H1 (cell line): ENCODE data around the gene ADCY5. TPM values are rescaled to one million over a fixed set of nuclear protein-coding genes. Genes with fewer than 3 reads are reported as not detected.

Source experiments
- CTCF ChIA-PET: fragments of 300-600 bp; sonication (Branson Sonifier 250); formaldehyde crosslinking; loops from one replicate; lab custom pipeline; 2021; ENCODE audit not compliant: partially characterized antibody; lab: Charles Lee
- POLR2A ChIA-PET: fragments of 300-600 bp; sonication (Branson Sonifier 250); formaldehyde crosslinking; loops from one replicate; lab custom pipeline; 2021; ENCODE audit warnings: inconsistent platforms; ENCODE audit not compliant: partially characterized antibody; lab: Charles Lee
- DNase-seq, 2 experiments: peaks; one replicate each; pipeline versions ENCODE4 v3.0.0 to v3.0.0-alpha.2; 2010 to 2022; ENCODE audit warnings: low spot score in 2 of 2, low read depth in 1 of 2, mixed read lengths in 1 of 2
- FAIRE-seq: peaks from 2 replicates; lab custom pipeline; 2011; peaks lifted over from hg19 to GRCh38; lab: Jason Lieb, UNC
- H2AFZ ChIP-seq: 2 replicates; pipeline ENCODE4 v1.8.1; 2012; ENCODE audit warnings: low read length, inconsistent platforms
- H2AK5ac ChIP-seq: 2 replicates; pipeline ENCODE4 v1.6.1; 2013; ENCODE audit warnings: low read depth, low read length
- H2BK120ac ChIP-seq: replicated peaks from 2 replicates; pipeline ENCODE3; 2013; ENCODE audit warnings: low read depth, low read length, inconsistent platforms
- H2BK12ac ChIP-seq: 2 replicates; pipeline ENCODE4 v1.6.1; 2013; ENCODE audit warnings: low read depth, low read length
- H2BK15ac ChIP-seq: 2 replicates; pipeline ENCODE4 v1.6.1; 2013; ENCODE audit warnings: low read length
- H2BK20ac ChIP-seq: 2 replicates; pipeline ENCODE4 v1.6.1; 2013; ENCODE audit warnings: low read length
- H2BK5ac ChIP-seq: 2 replicates; pipeline ENCODE4 v1.6.1; 2013; ENCODE audit warnings: low read depth, low read length
- H3K14ac ChIP-seq: 2 replicates; pipeline ENCODE4 v1.6.1; 2013; ENCODE audit warnings: inconsistent platforms; ENCODE audit not compliant: insufficient read length
- H3K18ac ChIP-seq: 2 replicates; pipeline ENCODE4 v1.6.1; 2013; ENCODE audit warnings: low read length; ENCODE audit errors: extremely low read depth
- H3K23ac ChIP-seq: 2 replicates; pipeline ENCODE4 v1.6.1; 2013; ENCODE audit warnings: inconsistent platforms; ENCODE audit not compliant: insufficient read length
- H3K23me2 ChIP-seq: 2 replicates; pipeline ENCODE4 v1.6.1; 2013; ENCODE audit warnings: low read depth, low read length
- H3K27ac ChIP-seq: 2 replicates; pipeline ENCODE4 v1.6.1; 2011; ENCODE audit warnings: low read depth, low read length, inconsistent platforms
- H3K27me3 ChIP-seq, 4 experiments: replicated peaks in 1 of 4; 1 replicate in 1 of 4; 2 replicates in 3 of 4; pipeline versions ENCODE4 v1.6.1 to v1.8.1; 2011 to 2013; ENCODE audit warnings: low read length in 3 of 4, mild to moderate bottlenecking in 3 of 4, inconsistent platforms in 2 of 4, mixed read lengths in 2 of 4, moderate library complexity in 1 of 4; ENCODE audit not compliant: control insufficient read depth in 3 of 4, insufficient read depth in 3 of 4; ENCODE audit errors: extremely low read depth in 1 of 4
- H3K36me3 ChIP-seq, 4 experiments: 2 replicates each; pipeline versions ENCODE4 v1.6.1 to v1.8.1; 2011 to 2013; ENCODE audit warnings: mild to moderate bottlenecking in 4 of 4, low read length in 3 of 4, moderate library complexity in 2 of 4, control low read depth in 1 of 4, inconsistent platforms in 1 of 4; ENCODE audit not compliant: insufficient read depth in 4 of 4, control insufficient read depth in 2 of 4
- H3K4ac ChIP-seq: replicated peaks from 2 replicates; pipeline ENCODE3; 2013; ENCODE audit warnings: low read length, low read depth, mixed read lengths, inconsistent platforms; ENCODE audit not compliant: insufficient read length
- H3K4me1 ChIP-seq, 4 experiments: replicated peaks in 1 of 4; 1 replicate in 1 of 4; 2 replicates in 3 of 4; pipeline versions ENCODE4 v1.6.1 to v1.8.1; 2011 to 2013; ENCODE audit warnings: low read length in 3 of 4, inconsistent platforms in 2 of 4, mixed read lengths in 1 of 4; ENCODE audit not compliant: insufficient read depth in 4 of 4, control insufficient read depth in 3 of 4
- H3K4me2 ChIP-seq, 2 experiments: 2 replicates each; pipeline versions ENCODE4 v1.6.1 to v1.8.1; 2011 to 2013; ENCODE audit warnings: low read depth in 2 of 2, low read length in 2 of 2, control low read depth in 1 of 2, inconsistent platforms in 1 of 2, mild to moderate bottlenecking in 1 of 2; ENCODE audit not compliant: insufficient read depth in 1 of 2
- H3K4me3 ChIP-seq, 4 experiments: fragments of 200-600, 300-600 bp in 1 of 4; sonication (generic), shearing (Covaris generic), sonication (Bioruptor Twin) in 1 of 4; 2 replicates each; pipeline versions ENCODE4 v1.5.1 to v1.8.1; 2011 to 2016; ENCODE audit warnings: low read length in 4 of 4, low read depth in 3 of 4, control low read depth in 2 of 4, inconsistent platforms in 2 of 4, mild to moderate bottlenecking in 2 of 4, mixed read lengths in 1 of 4, moderate library complexity in 1 of 4; ENCODE audit not compliant: insufficient read depth in 2 of 4; ENCODE audit errors: extremely low read depth in 1 of 4
- H3K56ac ChIP-seq: replicated peaks from 2 replicates; pipeline ENCODE3; 2013; ENCODE audit warnings: low read depth, mild to moderate bottlenecking, mixed read lengths, low read length, inconsistent platforms; ENCODE audit not compliant: insufficient read length
- H3K79me1 ChIP-seq: 2 replicates; pipeline ENCODE4 v1.6.1; 2013; ENCODE audit warnings: low read depth, low read length, control low read depth
- H3K79me2 ChIP-seq, 2 experiments: 2 replicates each; pipeline versions ENCODE4 v1.6.1 to v1.8.1; 2012 to 2013; ENCODE audit warnings: low read length in 2 of 2, mild to moderate bottlenecking in 2 of 2, inconsistent platforms in 1 of 2; ENCODE audit not compliant: insufficient read depth in 2 of 2, control insufficient read depth in 1 of 2
- H3K9ac ChIP-seq, 4 experiments: replicated peaks in 1 of 4; 1 replicate in 1 of 4; 2 replicates in 3 of 4; pipeline versions ENCODE4 v1.6.1 to v1.8.1; 2011 to 2013; ENCODE audit warnings: low read depth in 3 of 4, low read length in 3 of 4, control low read depth in 2 of 4, mild to moderate bottlenecking in 2 of 4, moderate library complexity in 2 of 4, inconsistent platforms in 1 of 4; ENCODE audit errors: extremely low read depth in 1 of 4
- H3K9me3 ChIP-seq, 2 experiments: 2 replicates each; pipeline versions ENCODE4 v1.6.1 to v1.8.1; 2012 to 2013; ENCODE audit warnings: mild to moderate bottlenecking in 2 of 2, moderate library complexity in 2 of 2, control low read depth in 1 of 2, inconsistent platforms in 1 of 2, low read depth in 1 of 2, low read length in 1 of 2, mixed read lengths in 1 of 2; ENCODE audit not compliant: insufficient read depth in 2 of 2
- H4K20me1 ChIP-seq, 2 experiments: replicated peaks in 1 of 2; 2 replicates each; pipeline versions ENCODE3 to v1.8.1; 2011 to 2013; ENCODE audit warnings: inconsistent platforms in 2 of 2, low read length in 2 of 2, mild to moderate bottlenecking in 1 of 2; ENCODE audit not compliant: insufficient read depth in 2 of 2, control insufficient read depth in 1 of 2
- H4K5ac ChIP-seq: 2 replicates; pipeline ENCODE4 v1.6.1; 2013; ENCODE audit warnings: low read length, low read depth, mixed read lengths, inconsistent platforms; ENCODE audit not compliant: insufficient read length
- H4K8ac ChIP-seq: 2 replicates; pipeline ENCODE4 v1.8.0; 2013; ENCODE audit warnings: mild to moderate bottlenecking, moderate library complexity, low read length, inconsistent platforms; ENCODE audit not compliant: insufficient read depth; ENCODE audit errors: extremely low read depth
- H4K91ac ChIP-seq: replicated peaks from 2 replicates; pipeline ENCODE3; 2013; ENCODE audit warnings: low read length, mixed read lengths, inconsistent platforms; ENCODE audit not compliant: insufficient read length
- BACH1 ChIP-seq: IDR thresholded peaks from 2 replicates; pipeline ENCODE4 v1.6.1; 2012; ENCODE audit warnings: low read length, improper control_type of control experiment
- CREB1 ChIP-seq: IDR thresholded peaks from 2 replicates; pipeline ENCODE4 v1.6.1; 2012; ENCODE audit warnings: inconsistent platforms
- HDAC2 ChIP-seq, 2 experiments: fragments of 300-600 bp in 1 of 2; sonication (generic) in 1 of 2; IDR thresholded peaks; 2 replicates each; pipeline ENCODE4 v1.6.1; 2011 to 2012; ENCODE audit warnings: low read depth in 2 of 2, low read length in 2 of 2, mild to moderate bottlenecking in 2 of 2, moderate library complexity in 2 of 2, borderline replicate concordance in 1 of 2, inconsistent platforms in 1 of 2
- JUN ChIP-seq: IDR thresholded peaks from 2 replicates; pipeline ENCODE4 v1.6.1; 2011; ENCODE audit warnings: low read depth, mild to moderate bottlenecking, improper control_type of control experiment, low read length
- KDM1A ChIP-seq: fragments of 200-600, 300-600 bp; sonication (generic); IDR thresholded peaks from 2 replicates; pipeline ENCODE4 v1.7.1; 2016; ENCODE audit warnings: mild to moderate bottlenecking, low read length, borderline replicate concordance
- NANOG ChIP-seq: IDR thresholded peaks from 2 replicates; pipeline ENCODE4 v1.6.1; 2011; ENCODE audit warnings: low read length, low read depth, mild to moderate bottlenecking, inconsistent platforms; ENCODE audit not compliant: insufficient read depth, poor library complexity, severe bottlenecking
- NRF1 ChIP-seq: IDR thresholded peaks from 2 replicates; pipeline ENCODE4 v1.6.1; 2011; ENCODE audit warnings: mild to moderate bottlenecking, low read depth, low read length, improper control_type of control experiment
- SP2 ChIP-seq: IDR thresholded peaks from 2 replicates; pipeline ENCODE4 v1.6.1; 2012; ENCODE audit warnings: mild to moderate bottlenecking, low read length, inconsistent platforms
- SP4 ChIP-seq: IDR thresholded peaks from 2 replicates; pipeline ENCODE4 v1.6.1; 2012; ENCODE audit warnings: low read length, inconsistent platforms
- SUZ12 ChIP-seq: fragments of 200-600 bp; sonication (generic); IDR thresholded peaks from 2 replicates; pipeline ENCODE4 v1.6.1; 2012; ENCODE audit warnings: mild to moderate bottlenecking, inconsistent platforms, low read length, moderate library complexity, mixed read lengths
- TAF1 ChIP-seq: IDR thresholded peaks from 2 replicates; pipeline ENCODE4 v1.6.1; 2011; ENCODE audit warnings: mild to moderate bottlenecking, low read depth, low read length
- TAF7 ChIP-seq: optimal IDR thresholded peaks from 2 replicates; pipeline ENCODE3; 2011; ENCODE audit warnings: low read depth, mild to moderate bottlenecking, inconsistent platforms, low read length, moderate library complexity, borderline replicate concordance
- TBP ChIP-seq: IDR thresholded peaks from 2 replicates; pipeline ENCODE4 v1.6.1; 2011; ENCODE audit warnings: low read depth, low read length, improper control_type of control experiment
- TCF12 ChIP-seq: IDR thresholded peaks from 2 replicates; pipeline ENCODE4 v1.6.1; 2011; ENCODE audit warnings: low read depth, mild to moderate bottlenecking, low read length
- WGBS, 2 experiments: shearing (Covaris generic) in 1 of 2; methylation state at CpG; one replicate each; pipeline versions ENCODE4 v1.1.6 to v1.1.7; 2013 to 2015; ENCODE audit warnings: low lambda C conversion rate in 2 of 2, mixed read lengths in 2 of 2, inconsistent platforms in 1 of 2, low coverage in 1 of 2, missing lambda C conversion rate in 1 of 2; ENCODE audit not compliant: insufficient replicate concordance in 2 of 2, insufficient coverage in 1 of 2, insufficient read length in 1 of 2; ENCODE audit errors: extremely low coverage in 1 of 2, missing lambda C conversion rate in 1 of 2; 5-methylcytosine and 5-hydroxymethylcytosine counted together
- polyA plus RNA-seq, 7 experiments: library from polyadenylated mRNA; depleted of rRNA in 3 of 7; stranded (reverse) in 5 of 7; unstranded in 2 of 7; fragments of >200 nt in 5 of 7; fragments of 200-250 nt in 2 of 7; gene quantifications; 1 replicate in 5 of 7; 2 replicates in 1 of 7; 4 replicates in 1 of 7; pipeline versions ENCODE4 v1.2.1 to v1.2.3, GENCODE V29; 2011 to 2013; ENCODE audit warnings: missing spikeins in 2 of 7, mixed read lengths in 2 of 7
- total RNA-seq: library from RNA; stranded (reverse); fragmentation: NEBNext Ultra II Directional; extraction: Animal tissue kit (Norgen Biotek cat#: 25700); gene quantifications from 2 replicates; pipeline ENCODE4 v1.2.1, GENCODE V29; 2021

The ADCY5 gene
- total and polyA plus RNA-seq, 2 of the 8 experiments (the other 6 are each of a cell fraction or from before 2014, with no cell fraction given): 18.9 to 40.8 TPM

GRCh38 chr3:123353227-123353849, 95.6 kb downstream of the ADCY5 start:
- H3K14ac ChIP-seq: no peak overlapping the region
- no peak for FAIRE-seq
- TF ChIP-seq SP2 (no peak), TCF12 (no peak), TAF1 (no peak), HDAC2 (IDR thresholded peaks at IDR 0.05; ENCODE audit: borderline replicate concordance in 1 of 2, low read depth in 2 of 2, low read length in 2 of 2) (no peak), SUZ12 (no peak), NRF1 (no peak), BACH1 (no peak), TBP (no peak), NANOG (no peak), SP4 (no peak), CREB1 (no peak), KDM1A (no peak), TAF7 (no peak), JUN (no peak)

More at GRCh38 chr3:123353227-123353849, 95.6 kb downstream of the ADCY5 start:
- no peaks in the 10 kb centered on the region for H3K27me3 ChIP-seq
- H3K79me1 ChIP-seq: no peaks in the 10 kb centered on the region
- H3K23ac ChIP-seq: no peak overlapping the region
- H3K4me2 ChIP-seq: no peak overlapping the region
- 95% methylated on average over 10 of the region's 10 CpGs; no CpG with 5 or more reads in 1 of the 2 experiments for WGBS, 2 experiments
- H2AFZ ChIP-seq: no peak overlapping the region
- H3K36me3 ChIP-seq: no peaks in the 10 kb centered on the region
- no peaks in the 10 kb centered on the region for H3K9me3 ChIP-seq
- no peak for DNase-seq
- no peak overlapping the region; the same call in 1 of the 2 replicates for H2BK15ac ChIP-seq
- no peaks in the 10 kb centered on the region for H3K23me2 ChIP-seq
- no peak overlapping the region for H3K27ac ChIP-seq
- H4K5ac ChIP-seq: no peak overlapping the region
- peaks cover 0 to 2% of the 10 kb centered on the region in 2 experiments for H4K20me1 ChIP-seq
- H3K9ac ChIP-seq: no peak overlapping the region
- H3K56ac ChIP-seq: no peak overlapping the region
- no peak overlapping the region for H4K91ac ChIP-seq
- no peak overlapping the region for H2BK120ac ChIP-seq
- no peak overlapping the region for H3K18ac ChIP-seq
- no peak overlapping the region for H2BK12ac ChIP-seq
- H2BK20ac ChIP-seq: no peak overlapping the region
- H3K4me3 ChIP-seq: no peak overlapping the region
- no peak overlapping the region for H4K8ac ChIP-seq
- peaks cover 0 to 14% (median 3%) of the 10 kb centered on the region in 4 experiments; a peak in 3 of 7 replicates for H3K4me1 ChIP-seq
- H2BK5ac ChIP-seq: no peak overlapping the region
- H2AK5ac ChIP-seq: no peak overlapping the region
- POLR2A ChIA-PET: interaction anchor here (1.0 to 1.4 kb wide), 3 partner anchors 8 to 24 kb away, joined by 3 read pairs; no protein-coding TSS in a partner anchor
- CTCF ChIA-PET: interaction anchor here (1.1 to 5.7 kb wide), 15 partner anchors 8 to 137 kb away, joined by 3 to 34 read pairs (median 6); no protein-coding TSS in a partner anchor
- no peaks in the 10 kb centered on the region for H3K79me2 ChIP-seq
- no peak overlapping the region for H3K4ac ChIP-seq
